Hippocampal formation (tissue), 2 donors: ENCODE measurements around the gene IVD.

Source experiments
- DNase-seq, 2 donors: peaks; one replicate each; lab custom pipeline; 2025; lab: John Stamatoyannopoulos, UW

Gene IVD

GRCh38 chr15:40405501-40406381 is at the start of gene IVD:
IVD (plus strand) TSS chr15:40405795; CDS start chr15:40405828, 33 bp downstream.
- peak; percentile 96 to 98 for DNase-seq

DNA sequence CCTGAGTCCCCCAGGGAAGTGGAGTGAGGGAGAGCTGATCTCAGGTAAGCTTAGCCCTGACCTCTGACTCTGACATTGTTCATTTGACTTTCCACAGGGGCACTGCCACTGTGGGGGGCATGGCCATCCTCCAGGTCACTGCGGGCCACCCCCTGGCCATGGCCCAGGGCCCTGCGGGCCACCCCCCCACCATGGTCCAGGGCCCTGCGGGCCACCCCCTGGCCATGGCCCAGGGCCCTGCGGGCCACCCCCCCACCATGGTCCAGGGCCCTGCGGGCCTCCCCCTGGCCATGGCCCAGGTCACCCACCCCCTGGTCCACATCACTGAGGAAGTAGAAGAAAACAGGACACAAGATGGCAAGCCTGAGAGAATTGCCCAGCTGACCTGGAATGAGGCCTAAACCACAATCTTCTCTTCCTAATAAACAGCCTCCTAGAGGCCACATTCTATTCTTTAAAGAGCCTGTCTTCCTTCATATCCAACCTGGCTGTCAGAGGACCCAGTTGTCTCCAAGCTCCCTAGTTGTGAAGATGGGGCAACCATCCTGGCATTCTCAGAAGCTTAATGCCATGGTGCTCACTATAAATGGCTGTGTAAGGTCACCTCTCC is 49.5 kb upstream of the IVD start:
- no peak for DNase-seq

- no peak for DNase-seq
These were observed 48.3 kb upstream of the IVD start for GRCh38 chr15:40357246-40357645.

DNA sequence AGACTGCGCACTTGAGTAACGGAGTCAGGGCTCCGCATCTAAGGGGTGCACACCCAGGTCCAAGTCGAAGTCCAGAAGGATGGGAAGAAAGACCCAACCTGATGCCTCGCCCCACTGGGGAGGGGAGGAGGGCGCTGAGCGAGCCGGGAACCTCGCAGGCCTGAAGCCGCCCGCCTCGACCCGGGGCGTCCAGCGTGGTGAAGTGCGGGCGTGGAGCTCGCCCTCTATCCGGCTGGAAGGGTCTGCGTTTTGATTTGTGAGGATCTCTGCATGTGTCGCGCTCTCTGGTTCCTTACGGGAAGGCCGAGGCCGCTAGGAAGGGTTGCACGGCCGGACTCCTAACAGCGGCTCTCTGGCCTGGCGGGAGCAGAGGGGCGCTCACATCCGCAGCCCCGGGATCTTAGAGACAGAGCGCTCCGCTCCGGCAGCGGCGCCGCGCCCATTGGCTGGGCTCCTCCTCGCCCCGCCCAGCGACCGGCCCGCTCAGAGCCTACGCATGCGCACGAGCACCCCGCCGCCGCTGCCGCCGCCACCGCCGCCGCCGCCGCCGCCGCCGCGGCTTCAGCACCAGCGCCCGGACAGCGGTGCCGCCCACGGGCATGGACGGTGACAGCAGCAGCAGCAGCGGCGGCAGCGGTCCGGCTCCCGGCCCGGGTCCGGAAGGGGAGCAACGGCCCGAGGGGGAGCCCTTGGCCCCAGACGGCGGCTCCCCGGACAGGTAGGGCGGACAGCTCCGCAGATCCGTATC is 47.7 kb upstream of the IVD start, which contains the start of gene DISP2:
Gene DISP2, plus strand, starts transcription at position 497 of the 748 bp plus-strand sequence. Its CDS starts 103 bp downstream, at position 600.
- peak; percentile 84 to 86 for DNase-seq

GRCh38 chr15:40358471-40359353 is 46.9 kb upstream of the IVD start:
- no peak for DNase-seq

DNA sequence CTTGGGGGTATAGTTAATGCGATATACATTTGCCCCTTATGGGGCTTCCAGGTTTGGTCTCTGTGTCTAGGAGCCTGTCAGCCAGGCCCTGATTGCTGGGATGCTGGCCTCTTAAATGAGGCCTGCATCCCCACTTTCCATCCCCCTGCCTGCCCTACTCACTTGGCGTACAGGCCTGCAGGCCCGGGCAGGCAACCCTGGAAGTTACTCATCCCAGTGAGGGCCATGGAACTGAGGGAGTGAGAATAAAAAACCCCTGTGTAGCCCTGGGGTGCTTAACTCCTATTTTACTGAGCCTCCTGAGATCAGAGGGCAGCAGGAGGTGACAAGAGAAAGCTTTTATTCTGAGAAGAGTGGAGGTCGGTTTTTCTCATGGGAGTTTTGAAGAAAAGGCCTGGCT is 45.6 kb upstream of the IVD start:
- no peak for DNase-seq

DNA sequence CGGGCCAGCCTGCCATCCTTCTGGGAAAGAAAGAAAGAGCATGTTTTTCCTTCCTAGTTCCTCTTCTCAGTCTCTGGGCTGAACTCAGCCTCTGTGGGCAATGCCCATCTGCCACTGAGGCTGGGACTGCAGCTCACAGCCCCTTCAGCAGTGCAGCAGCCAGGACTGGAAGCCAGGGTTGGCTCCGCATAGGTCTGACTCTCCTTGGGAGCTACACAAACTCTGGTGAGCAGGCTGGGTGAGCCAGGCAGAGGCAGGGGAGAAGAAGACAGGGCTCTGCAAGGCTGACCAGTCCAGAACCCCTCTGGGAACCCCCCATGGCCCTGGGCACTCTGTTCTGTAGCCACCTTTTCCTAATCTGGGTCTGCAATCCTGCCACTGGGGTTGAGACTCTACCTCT is 44.0 kb upstream of the IVD start:
- DNase-seq = no peak

GRCh38 chr15:40363611-40364010 is 42.0 kb upstream of the IVD start:
- no peak for DNase-seq

DNA sequence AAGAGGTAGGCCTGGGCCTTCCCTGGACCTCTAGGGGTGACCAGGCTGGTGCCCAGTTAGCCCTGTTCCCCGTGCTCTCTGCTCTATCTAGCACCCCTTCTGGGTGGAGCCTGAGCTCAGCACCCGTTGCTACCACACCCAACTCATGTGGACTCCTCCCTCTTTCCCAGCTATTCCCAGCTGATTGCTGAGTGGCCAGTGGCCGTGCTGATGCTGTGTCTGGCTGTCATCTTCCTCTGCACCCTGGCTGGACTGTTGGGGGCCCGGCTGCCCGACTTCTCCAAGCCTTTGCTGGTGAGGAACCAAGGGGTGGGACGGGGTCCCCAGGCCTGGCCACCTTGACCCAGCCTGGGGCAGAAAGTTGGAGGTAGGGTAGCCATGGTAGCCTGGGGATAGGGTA is 41.3 kb upstream of the IVD start:
- DNase-seq = no peak

DNA sequence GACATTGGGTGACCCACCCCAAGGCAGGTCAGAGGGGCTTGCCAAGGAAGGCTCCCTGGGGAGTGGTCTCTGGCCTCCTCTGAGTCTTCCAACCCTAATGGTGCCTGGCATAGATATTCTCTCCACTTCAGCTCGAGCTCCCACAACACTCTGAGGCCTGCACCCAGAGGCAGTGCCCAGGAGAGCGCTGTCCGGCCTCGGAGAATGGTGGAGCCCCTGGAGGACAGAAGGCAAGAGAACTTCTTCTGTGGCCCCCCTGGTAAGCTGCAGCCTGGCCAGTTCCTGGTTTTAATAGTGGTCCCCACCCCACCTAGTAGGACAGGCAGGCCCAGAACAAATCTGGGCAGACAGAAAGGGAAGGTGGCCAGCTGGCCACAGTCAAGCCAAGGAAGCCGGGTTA is 40.6 kb upstream of the IVD start:
- no peak for DNase-seq

GRCh38 chr15:40365624-40366456 is 39.8 kb upstream of the IVD start:
- no peak for DNase-seq

GRCh38 chr15:40366457-40367370 is 38.9 kb upstream of the IVD start:
- DNase-seq = peak; percentile 54 to 77

GRCh38 chr15:40367371-40367685 is 38.3 kb upstream of the IVD start:
- no peak for DNase-seq

GRCh38 chr15:40367686-40368611 is 37.6 kb upstream of the IVD start:
- DNase-seq = peak; percentile 62

- DNase-seq = no peak
These were observed 36.7 kb upstream of the IVD start for GRCh38 chr15:40368719-40369473.

DNA sequence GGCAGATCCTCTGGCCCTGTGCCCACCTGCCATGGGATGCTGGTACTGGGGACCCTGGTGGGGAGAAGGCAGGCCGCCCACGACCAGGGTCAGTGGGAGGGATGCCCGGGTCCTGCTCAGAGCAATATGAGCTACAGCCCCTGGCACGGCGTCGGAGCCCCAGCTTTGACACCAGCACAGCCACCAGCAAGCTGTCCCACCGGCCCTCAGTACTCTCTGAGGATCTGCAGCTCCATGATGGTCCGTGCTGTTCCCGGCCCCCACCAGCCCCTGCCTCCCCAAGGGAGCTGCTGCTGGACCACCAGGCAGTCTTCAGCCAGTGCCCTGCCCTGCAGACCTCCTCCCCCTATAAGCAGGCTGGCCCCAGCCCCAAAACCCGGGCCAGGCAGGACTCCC is 36.1 kb upstream of the IVD start:
- DNase-seq = no peak

DNA sequence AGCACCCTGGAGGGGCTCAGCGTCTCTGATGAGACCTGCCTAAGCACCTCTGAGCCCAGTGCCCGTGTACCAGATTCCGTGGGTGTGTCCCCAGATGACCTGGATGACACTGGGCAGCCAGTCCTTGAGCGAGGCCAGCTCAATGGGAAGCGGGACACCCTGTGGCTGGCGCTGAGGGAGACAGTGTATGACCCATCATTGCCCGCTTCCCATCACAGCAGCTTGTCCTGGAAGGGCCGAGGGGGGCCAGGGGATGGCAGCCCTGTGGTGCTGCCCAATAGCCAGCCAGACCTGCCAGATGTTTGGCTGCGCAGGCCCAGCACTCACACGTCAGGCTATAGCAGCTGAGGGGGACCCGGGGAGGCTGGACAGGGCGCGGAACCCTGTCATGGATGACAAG is 35.6 kb upstream of the IVD start:
- DNase-seq = no peak

DNA sequence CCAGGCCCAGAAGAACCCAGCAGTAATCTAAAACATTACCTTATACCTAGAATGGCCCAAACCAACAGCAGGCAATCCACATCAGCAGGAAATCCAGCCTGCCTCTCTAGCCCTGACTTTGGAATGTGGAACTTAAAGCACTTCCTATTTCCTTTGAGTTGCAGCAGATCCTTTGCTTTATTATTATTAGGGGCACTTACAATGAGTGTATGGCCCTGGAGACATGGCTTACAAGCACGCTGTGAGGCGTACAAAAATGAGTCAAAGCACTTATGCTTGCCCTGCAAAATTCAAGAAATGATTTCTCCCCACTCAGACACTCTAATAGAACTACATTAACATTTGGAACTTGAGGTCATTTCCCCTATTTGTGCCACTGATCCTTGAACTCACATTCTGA is 32.6 kb upstream of the IVD start:
- DNase-seq = no peak
